H9 (cell line): ENCODE measurements around the gene PLCD3. TPM values are rescaled to one million over a fixed set of nuclear protein-coding genes. Genes with fewer than 3 reads are reported as not detected.

Experiments used
- DNase-seq: peaks from one replicate; pipeline ENCODE4 v3.0.0-alpha.2; 2017
- H2AFZ ChIP-seq: one replicate; pipeline ENCODE4 v1.6.1; 2013; ENCODE audit warnings: mild to moderate bottlenecking, low read length, control low read depth, moderate library complexity
- H2AK5ac ChIP-seq: 2 replicates; pipeline ENCODE4 v1.6.1; 2013; ENCODE audit warnings: low read length, control low read depth, mixed read lengths; ENCODE audit not compliant: insufficient read length
- H2BK120ac ChIP-seq: one replicate; pipeline ENCODE4 v1.6.1; 2013; ENCODE audit warnings: low read depth, mild to moderate bottlenecking, low read length, control low read depth, inconsistent platforms; ENCODE audit not compliant: poor library complexity, severe bottlenecking
- H2BK12ac ChIP-seq: 2 replicates; pipeline ENCODE4 v1.6.1; 2013; ENCODE audit warnings: low read length, control low read depth, mixed read lengths, low read depth; ENCODE audit not compliant: insufficient read length
- H2BK15ac ChIP-seq: 2 replicates; pipeline ENCODE4 v1.6.1; 2013; ENCODE audit warnings: low read depth, low read length, control low read depth
- H2BK20ac ChIP-seq: one replicate; pipeline ENCODE4 v1.6.1; 2013; ENCODE audit warnings: low read depth, mild to moderate bottlenecking, low read length, control low read depth, inconsistent platforms; ENCODE audit not compliant: poor library complexity, severe bottlenecking
- H2BK5ac ChIP-seq: 2 replicates; pipeline ENCODE4 v1.6.1; 2013; ENCODE audit warnings: low read length, control low read depth, mixed read lengths; ENCODE audit not compliant: insufficient read length
- H3K14ac ChIP-seq: 2 replicates; pipeline ENCODE4 v1.6.1; 2013; ENCODE audit warnings: low read length, control low read depth; ENCODE audit not compliant: insufficient read depth
- H3K18ac ChIP-seq: 2 replicates; pipeline ENCODE4 v1.6.1; 2013; ENCODE audit warnings: low read depth, mild to moderate bottlenecking, mixed read lengths, low read length, control low read depth; ENCODE audit not compliant: insufficient read length
- H3K23ac ChIP-seq: 2 replicates; pipeline ENCODE4 v1.6.1; 2013; ENCODE audit warnings: low read length, control low read depth, mixed read lengths, low read depth; ENCODE audit not compliant: insufficient read length
- H3K23me2 ChIP-seq: 2 replicates; pipeline ENCODE4 v1.6.1; 2013; ENCODE audit warnings: low read depth, mild to moderate bottlenecking, mixed read lengths, low read length, control low read depth; ENCODE audit not compliant: insufficient read length, poor library complexity, severe bottlenecking
- H3K27ac ChIP-seq: 2 replicates; pipeline ENCODE4 v1.5.1; 2013; ENCODE audit warnings: low read length, control low read depth, mixed read lengths, low read depth; ENCODE audit not compliant: insufficient read length
- H3K27me3 ChIP-seq: 2 replicates; pipeline ENCODE4 v1.6.1; 2013; ENCODE audit warnings: low read length, control low read depth, inconsistent platforms; ENCODE audit not compliant: insufficient read depth
- H3K4ac ChIP-seq: 2 replicates; pipeline ENCODE4 v1.6.1; 2013; ENCODE audit warnings: low read depth, mild to moderate bottlenecking, control low read depth, inconsistent platforms, low read length, moderate library complexity
- H3K4me1 ChIP-seq: 2 replicates; pipeline ENCODE4 v1.6.1; 2013; ENCODE audit warnings: low read length, control low read depth, inconsistent platforms; ENCODE audit not compliant: insufficient read depth
- H3K4me2 ChIP-seq: 2 replicates; pipeline ENCODE4 v1.6.1; 2013; ENCODE audit warnings: low read length, control low read depth, mixed read lengths; ENCODE audit not compliant: insufficient read length, insufficient read depth
- H3K56ac ChIP-seq: 2 replicates; pipeline ENCODE4 v1.6.1; 2013; ENCODE audit warnings: low read depth, mild to moderate bottlenecking, mixed read lengths, low read length, control low read depth; ENCODE audit not compliant: insufficient read length
- H3K79me1 ChIP-seq: 2 replicates; pipeline ENCODE4 v1.6.1; 2013; ENCODE audit warnings: low read depth, mild to moderate bottlenecking, moderate library complexity, low read length, control low read depth, inconsistent platforms; ENCODE audit not compliant: insufficient read depth, poor library complexity, severe bottlenecking
- H3K79me2 ChIP-seq: 2 replicates; pipeline ENCODE4 v1.6.1; 2013; ENCODE audit warnings: low read length, control low read depth, inconsistent platforms; ENCODE audit not compliant: insufficient read depth
- H3K9ac ChIP-seq: 2 replicates; pipeline ENCODE4 v1.6.1; 2013; ENCODE audit warnings: low read length, control low read depth, mixed read lengths; ENCODE audit not compliant: insufficient read length; ENCODE audit errors: extremely low read depth
- H3K9me3 ChIP-seq: one replicate; pipeline ENCODE4 v1.6.1; 2013; ENCODE audit warnings: low read depth, low read length, inconsistent platforms; ENCODE audit not compliant: control insufficient read depth
- H3T11ph ChIP-seq: one replicate; pipeline ENCODE4 v1.6.1; 2013; ENCODE audit warnings: mild to moderate bottlenecking, low read length, control low read depth, inconsistent platforms
- H4K20me1 ChIP-seq: one replicate; pipeline ENCODE4 v1.6.1; 2013; ENCODE audit not compliant: control insufficient read depth, insufficient read length, insufficient read depth
- H4K5ac ChIP-seq: 2 replicates; pipeline ENCODE4 v1.6.1; 2013; ENCODE audit warnings: low read depth, mild to moderate bottlenecking, mixed read lengths, low read length, control low read depth; ENCODE audit not compliant: insufficient read length
- H4K8ac ChIP-seq: replicated peaks from 2 replicates; pipeline ENCODE4 v1.6.1; 2013; ENCODE audit warnings: low read length, control low read depth, mixed read lengths, low read depth; ENCODE audit not compliant: insufficient read length
- H4K91ac ChIP-seq: 2 replicates; pipeline ENCODE4 v1.6.1; 2013; ENCODE audit warnings: low read depth, mild to moderate bottlenecking, moderate library complexity, mixed read lengths, low read length, control low read depth; ENCODE audit not compliant: insufficient read length
- H3K27ac Mint-ChIP-seq, 3 experiments: 2 replicates in 2 of 3; 3 replicates in 1 of 3; pipeline ENCODE4 v1.8.0; 2020 to 2021; ENCODE audit warnings: mixed read lengths in 3 of 3, mild to moderate bottlenecking in 1 of 3, moderate library complexity in 1 of 3
- H3K27me3 Mint-ChIP-seq: 2 replicates; pipeline ENCODE4 v1.8.0; 2021; ENCODE audit warnings: low read depth, mild to moderate bottlenecking, moderate library complexity, mixed read lengths
- H3K36me3 Mint-ChIP-seq, 3 experiments: 2 replicates in 2 of 3; 3 replicates in 1 of 3; pipeline ENCODE4 v1.8.0; 2020 to 2021; ENCODE audit warnings: low read depth in 3 of 3, mixed read lengths in 3 of 3; ENCODE audit not compliant: insufficient read depth in 1 of 3
- H3K4me1 Mint-ChIP-seq, 2 experiments: 2 replicates each; pipeline ENCODE4 v1.8.0; 2020; ENCODE audit warnings: mixed read lengths in 2 of 2
- H3K4me3 Mint-ChIP-seq, 2 experiments: 2 replicates in 1 of 2; 3 replicates in 1 of 2; pipeline ENCODE4 v1.8.0; 2020 to 2021; ENCODE audit warnings: mild to moderate bottlenecking in 2 of 2, mixed read lengths in 2 of 2, moderate library complexity in 1 of 2
- H3K9me3 Mint-ChIP-seq, 2 experiments: 2 replicates in 1 of 2; 3 replicates in 1 of 2; pipeline ENCODE4 v1.8.0; 2020; ENCODE audit warnings: mild to moderate bottlenecking in 2 of 2, mixed read lengths in 2 of 2, moderate library complexity in 1 of 2
- CTCF ChIP-seq: fragments of 200-600 bp; sonication (generic); conservative IDR thresholded peaks from 3 replicates; pipeline ENCODE4 v1.8.0; 2021; ENCODE audit warnings: antibody characterized with exemption, mild to moderate bottlenecking
- WGBS: extraction: QIAGEN DNeasy Blood & Tissue Kit; methylation state at CpG from one replicate; pipeline ENCODE4 v1.1.7; 2013; ENCODE audit warnings: missing lambda C conversion rate, low lambda C conversion rate, mixed read lengths; ENCODE audit not compliant: insufficient read length; ENCODE audit errors: extremely low coverage; 5-methylcytosine and 5-hydroxymethylcytosine counted together
- total RNA-seq: library from RNA; stranded (reverse); gene quantifications from 2 replicates; pipeline ENCODE4 v1.2.1, GENCODE V29; 2021

PLCD3 gene
- total RNA-seq, 1 experiment from 2014 or later: 41.6 TPM

- H2BK5ac ChIP-seq: no peak overlapping the region
- no peak for TF ChIP-seq CTCF
- Mint-ChIP-seq H3K36me3 (peaks cover 25 to 48% (median 43%) of the 10 kb centered on the region in 3 experiments; a peak in 6 of 7 replicates), H3K27ac (no peak overlapping the region), H3K4me3 (no peak overlapping the region), H3K27me3 (no peaks in the 10 kb centered on the region), H3K4me1 (peaks cover 4 to 5% of the 10 kb centered on the region in 2 experiments; a peak in 2 of 4 replicates), H3K9me3 (no peaks in the 10 kb centered on the region)
- H3K79me2 ChIP-seq: peaks cover 12% of the 10 kb centered on the region; the same call in 1 of the 2 replicates
- H2BK12ac ChIP-seq: no peak overlapping the region
- H3T11ph ChIP-seq: no peak overlapping the region
- H3K9me3 ChIP-seq: no peaks in the 10 kb centered on the region
- H3K4me2 ChIP-seq: no peak overlapping the region
- H3K23me2 ChIP-seq: no peaks in the 10 kb centered on the region
- peaks cover 2% of the 10 kb centered on the region for H3K79me1 ChIP-seq
- H2BK15ac ChIP-seq: no peak overlapping the region
- no peak overlapping the region for H2BK20ac ChIP-seq
- no peak overlapping the region for H4K91ac ChIP-seq
- no peak overlapping the region for H3K9ac ChIP-seq
- H3K27me3 ChIP-seq: no peaks in the 10 kb centered on the region
- no peak overlapping the region for H3K27ac ChIP-seq
- no peak overlapping the region for H3K23ac ChIP-seq
- H4K20me1 ChIP-seq: no peaks in the 10 kb centered on the region
- H3K18ac ChIP-seq: no peak overlapping the region
- H3K14ac ChIP-seq: no peak overlapping the region
- no peak for DNase-seq
- H3K4me1 ChIP-seq: no peaks in the 10 kb centered on the region
- H2AK5ac ChIP-seq: no peak overlapping the region
- WGBS: no CpG with 5 or more reads among the region's 2 CpGs
- H3K4ac ChIP-seq: no peak overlapping the region
- H2AFZ ChIP-seq: no peak overlapping the region
- no peak overlapping the region for H2BK120ac ChIP-seq
- H4K8ac ChIP-seq: no peak overlapping the region
- no peak overlapping the region for H3K56ac ChIP-seq
- H4K5ac ChIP-seq: no peak overlapping the region
These were observed 64.7 kb downstream of the PLCD3 start for GRCh38 chr17:45067637-45068036.
